ENCODE results near the gene IQGAP3. TPM values are rescaled to one million over a fixed set of nuclear protein-coding genes. Genes with fewer than 3 reads are reported as not detected.

Gene IQGAP3
- total RNA-seq, 1 experiment from 2014 or later = 21.3 TPM

- peak; percentile 50 to 54 for DNase-seq
- Histone ChIP-seq H3K36me3 (no peaks in the 10 kb centered on the region), H3K27me3 (no peaks in the 10 kb centered on the region), H3K9me3 (replicated peaks) (no peaks in the 10 kb centered on the region), H3K4me1 (peaks cover 62% of the 10 kb centered on the region), H3K27ac (no peak overlapping the region), H3K4me3 (peak overlapping the region; percentile 70)
These were observed 73.8 kb downstream of the IQGAP3 start for GRCh38 chr1:156498432-156499193.

DNA sequence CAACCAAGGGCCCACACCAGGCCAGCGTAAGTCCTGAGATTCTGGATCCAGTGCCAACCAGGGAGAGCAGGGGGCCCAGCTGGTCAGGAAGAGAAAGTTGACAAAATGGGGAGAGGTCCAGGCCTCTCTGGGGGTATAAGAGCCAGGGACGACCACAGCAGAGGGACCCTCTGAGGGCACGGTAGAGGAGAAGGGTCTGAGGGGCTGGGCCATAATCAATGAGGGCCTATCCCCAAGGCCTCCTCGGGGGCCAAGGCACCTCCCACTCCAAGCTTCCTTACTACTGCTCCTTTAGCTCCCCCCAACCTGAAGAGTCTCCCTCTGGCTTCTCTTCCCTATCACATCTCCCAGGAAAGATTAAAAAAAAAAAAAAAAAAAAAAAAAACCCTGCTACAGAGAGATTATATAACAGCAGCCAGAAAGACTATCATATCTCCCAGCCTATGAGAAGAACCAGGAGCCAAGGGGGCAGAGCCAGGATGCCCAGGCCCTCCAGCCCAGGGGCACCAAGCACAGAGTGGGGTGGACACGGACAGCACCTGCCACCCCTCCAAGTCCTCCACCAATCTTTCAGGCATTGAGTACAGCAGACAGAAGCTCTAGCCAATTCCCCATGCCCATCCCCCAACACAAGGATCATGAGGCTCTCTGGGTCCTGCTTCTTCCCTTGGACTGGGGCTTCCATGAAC is 74.5 kb downstream of the IQGAP3 start:
- H3K4me3 ChIP-seq = no peak overlapping the region
- H3K4me1 ChIP-seq = peaks cover 62% of the 10 kb centered on the region
- H3K27ac ChIP-seq = no peak overlapping the region
- no peaks in the 10 kb centered on the region for H3K9me3 ChIP-seq (replicated peaks)
- no peak for DNase-seq
- no peaks in the 10 kb centered on the region for H3K27me3 ChIP-seq
- H3K36me3 ChIP-seq = no peaks in the 10 kb centered on the region

DNA sequence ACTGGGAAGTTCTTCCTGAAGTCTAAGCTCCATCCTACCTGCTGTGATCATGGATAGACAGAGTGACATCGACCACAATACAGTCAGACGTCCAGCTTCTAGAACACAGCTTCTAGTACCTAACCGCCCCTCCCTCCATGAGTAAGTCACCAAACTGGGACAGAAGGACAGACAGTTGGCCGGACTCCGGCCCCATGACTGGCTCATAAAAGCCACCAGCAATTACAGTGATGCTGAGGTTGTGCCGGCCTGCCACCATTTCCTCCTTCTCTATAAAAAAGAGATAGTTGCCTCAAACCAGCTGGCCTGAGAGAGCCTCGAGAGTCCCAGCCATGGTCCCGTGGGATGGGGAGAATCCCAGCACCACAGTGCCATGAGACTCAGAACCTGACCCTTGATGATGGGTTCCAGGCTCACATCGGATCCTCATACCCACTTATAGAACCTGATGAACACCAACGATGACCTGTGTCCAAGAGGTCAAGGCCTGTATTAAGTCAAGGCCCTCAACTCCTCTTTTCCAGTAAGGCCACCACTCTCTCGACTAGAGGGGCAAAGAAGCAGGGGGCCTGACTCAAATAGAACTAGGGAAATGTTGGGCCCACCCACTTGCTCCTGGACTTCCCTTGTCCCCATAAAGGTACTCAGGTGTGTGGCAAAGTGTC is 75.2 kb downstream of the IQGAP3 start:
- no peak overlapping the region for H3K4me3 ChIP-seq
- no peaks in the 10 kb centered on the region for H3K36me3 ChIP-seq
- H3K4me1 ChIP-seq = peaks cover 61% of the 10 kb centered on the region
- H3K9me3 ChIP-seq (replicated peaks) = no peaks in the 10 kb centered on the region
- H3K27me3 ChIP-seq = no peaks in the 10 kb centered on the region
- DNase-seq = no peak
- H3K27ac ChIP-seq = peak overlapping the region; percentile 13; the same call in 1 of the 2 replicates

DNA sequence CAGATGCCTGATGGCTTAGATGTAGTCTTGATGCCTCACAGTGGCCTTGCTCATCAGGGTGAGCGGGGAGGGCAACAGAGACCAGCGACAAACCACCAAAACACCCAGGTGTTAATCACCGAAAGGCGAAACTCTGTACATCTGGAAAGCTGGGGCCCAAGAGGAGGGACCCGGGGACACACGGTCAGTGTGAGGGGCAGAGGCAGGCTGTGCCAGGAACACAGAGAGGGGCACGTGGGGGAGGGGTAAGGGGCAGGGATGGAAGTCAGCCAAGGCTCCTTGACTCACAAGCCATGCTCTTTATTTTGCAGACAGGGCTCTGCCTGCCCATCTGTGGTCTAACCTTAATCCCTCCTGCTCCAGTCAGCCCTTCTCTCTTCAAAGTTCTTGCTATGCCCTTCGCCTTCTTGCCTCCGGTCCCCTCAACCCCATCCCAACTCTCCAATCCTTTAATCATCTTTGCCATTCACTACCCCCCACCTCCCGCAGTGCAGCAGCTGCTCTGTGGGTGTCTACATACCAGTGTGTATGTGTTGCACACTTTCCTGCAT is 76.1 kb downstream of the IQGAP3 start:
- Histone ChIP-seq H3K4me3 (no peak overlapping the region), H3K27ac (peak overlapping the region; percentile 33; the same call in 1 of the 2 replicates), H3K4me1 (peaks cover 64% of the 10 kb centered on the region), H3K9me3 (replicated peaks) (no peaks in the 10 kb centered on the region), H3K27me3 (no peaks in the 10 kb centered on the region), H3K36me3 (no peaks in the 10 kb centered on the region)
- DNase-seq = peak; percentile 81 to 87

- Histone ChIP-seq H3K4me3 (no peak overlapping the region), H3K9me3 (replicated peaks) (no peaks in the 10 kb centered on the region), H3K27me3 (no peaks in the 10 kb centered on the region), H3K27ac (peak overlapping the region; percentile 33; the same call in 1 of the 2 replicates), H3K36me3 (no peaks in the 10 kb centered on the region), H3K4me1 (peaks cover 70% of the 10 kb centered on the region)
- DNase-seq = no peak
These were observed 76.8 kb downstream of the IQGAP3 start for GRCh38 chr1:156495401-156496140.

GRCh38 chr1:156494309-156494895 is 78.0 kb downstream of the IQGAP3 start:
- Histone ChIP-seq H3K9me3 (replicated peaks) (no peaks in the 10 kb centered on the region), H3K4me1 (peaks cover 81% of the 10 kb centered on the region), H3K4me3 (no peak overlapping the region), H3K27me3 (no peaks in the 10 kb centered on the region), H3K27ac (no peak overlapping the region), H3K36me3 (no peaks in the 10 kb centered on the region)
- no peak for DNase-seq

GRCh38 chr1:156493742-156494141 is 78.6 kb downstream of the IQGAP3 start:
- DNase-seq = peak in 1 of 2 experiments; percentile 61
- H3K4me1 ChIP-seq = peaks cover 84% of the 10 kb centered on the region
- H3K4me3 ChIP-seq = no peak overlapping the region
- H3K9me3 ChIP-seq (replicated peaks) = no peaks in the 10 kb centered on the region
- H3K27me3 ChIP-seq = no peaks in the 10 kb centered on the region
- no peaks in the 10 kb centered on the region for H3K36me3 ChIP-seq
- no peak overlapping the region for H3K27ac ChIP-seq

DNA sequence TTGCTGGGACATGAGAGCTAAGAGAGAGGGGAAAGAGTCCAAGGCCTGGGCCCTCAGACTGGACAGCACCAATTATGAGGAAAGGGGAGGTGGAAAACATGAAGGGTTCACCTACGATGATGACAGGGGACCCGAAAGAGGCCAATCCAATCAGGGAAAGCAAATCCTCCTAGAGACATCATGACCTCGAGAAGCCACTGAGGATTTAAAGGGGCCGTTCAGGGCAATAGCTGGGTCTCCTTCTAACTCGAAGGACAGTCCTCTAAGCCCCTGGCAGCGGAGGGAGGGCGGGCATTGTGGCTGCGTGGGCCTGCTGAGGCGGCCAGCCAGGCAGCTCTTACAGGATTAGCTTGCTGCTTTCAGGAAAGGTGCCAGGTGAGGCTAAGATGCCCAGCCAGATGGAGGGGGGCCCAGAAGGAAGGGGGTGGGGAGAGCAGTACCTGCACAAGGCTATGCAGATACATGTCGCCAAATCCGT is 79.2 kb downstream of the IQGAP3 start:
- no peaks in the 10 kb centered on the region for H3K27me3 ChIP-seq
- no peaks in the 10 kb centered on the region for H3K9me3 ChIP-seq (replicated peaks)
- no peak overlapping the region for H3K27ac ChIP-seq
- DNase-seq = no peak
- peaks cover 82% of the 10 kb centered on the region for H3K4me1 ChIP-seq
- H3K36me3 ChIP-seq = no peaks in the 10 kb centered on the region
- H3K4me3 ChIP-seq = no peak overlapping the region

DNA sequence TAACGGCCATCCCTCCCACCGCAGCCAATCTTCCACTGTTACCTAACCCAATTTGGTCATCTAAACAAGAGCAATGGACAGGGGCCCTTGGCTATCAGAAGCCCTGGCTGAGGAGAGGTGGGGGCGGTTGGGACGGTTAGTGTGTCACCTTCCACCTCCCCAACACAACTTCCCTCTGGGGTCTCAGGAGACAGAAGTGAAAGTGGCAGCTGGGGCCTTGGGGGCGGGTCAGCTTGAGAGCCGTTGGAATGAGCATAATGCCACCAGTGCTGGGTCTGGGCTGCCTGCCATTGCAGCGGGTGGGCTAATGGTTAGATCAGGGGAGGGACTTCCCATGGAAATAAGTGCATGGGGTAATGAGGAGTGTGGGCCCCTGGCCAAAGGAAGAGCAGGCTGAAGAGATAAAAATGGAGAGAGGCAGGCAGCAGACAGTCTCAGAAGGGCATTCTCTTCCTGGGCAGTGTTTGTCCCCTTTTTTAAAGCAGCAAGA is 79.7 kb downstream of the IQGAP3 start:
- Histone ChIP-seq H3K4me1 (peaks cover 80% of the 10 kb centered on the region), H3K36me3 (no peaks in the 10 kb centered on the region), H3K4me3 (no peak overlapping the region), H3K27me3 (no peaks in the 10 kb centered on the region), H3K9me3 (replicated peaks) (no peaks in the 10 kb centered on the region), H3K27ac (no peak overlapping the region)
- no peak for DNase-seq

DNA sequence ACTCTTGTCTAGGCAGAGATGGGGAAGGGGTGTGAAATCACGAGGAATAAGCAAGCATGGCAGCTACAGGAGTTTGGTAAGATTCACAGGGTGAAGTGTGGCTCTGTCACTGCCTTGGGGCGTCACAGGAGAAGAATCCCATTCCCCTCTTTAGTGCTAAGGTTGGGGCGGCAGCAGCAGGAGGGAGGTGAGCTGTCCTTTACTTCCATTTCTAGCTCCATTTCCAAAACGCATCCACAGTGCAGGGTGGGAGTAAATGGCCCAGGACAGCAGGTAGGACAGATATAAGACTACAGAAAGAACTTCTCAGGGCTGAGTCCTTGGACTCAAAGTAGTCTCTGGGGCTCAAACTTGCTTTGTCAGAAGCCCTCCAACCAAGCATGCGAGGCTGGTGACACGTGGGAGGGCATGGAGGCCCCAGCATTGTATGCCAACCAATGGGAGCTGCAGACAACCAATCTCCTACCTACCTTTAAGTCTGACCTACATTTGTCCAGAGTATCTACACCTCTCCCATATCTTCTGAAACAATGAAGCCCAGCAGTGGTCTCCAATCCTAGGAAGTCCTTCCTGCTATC is 80.3 kb downstream of the IQGAP3 start:
- H3K9me3 ChIP-seq (replicated peaks) = no peaks in the 10 kb centered on the region
- DNase-seq = no peak
- H3K36me3 ChIP-seq = no peaks in the 10 kb centered on the region
- no peak overlapping the region for H3K27ac ChIP-seq
- no peak overlapping the region for H3K4me3 ChIP-seq
- H3K27me3 ChIP-seq = no peaks in the 10 kb centered on the region
- peaks cover 74% of the 10 kb centered on the region for H3K4me1 ChIP-seq

GRCh38 chr1:156491151-156491949 is 81.0 kb downstream of the IQGAP3 start:
- Histone ChIP-seq H3K36me3 (no peaks in the 10 kb centered on the region), H3K27me3 (no peaks in the 10 kb centered on the region), H3K4me3 (no peak overlapping the region), H3K27ac (no peak overlapping the region), H3K9me3 (replicated peaks) (no peaks in the 10 kb centered on the region), H3K4me1 (peaks cover 67% of the 10 kb centered on the region)
- no peak for DNase-seq

GRCh38 chr1:156490401-156491032 is 81.8 kb downstream of the IQGAP3 start:
- Histone ChIP-seq H3K9me3 (replicated peaks) (no peaks in the 10 kb centered on the region), H3K27ac (peak overlapping the region; percentile 19), H3K4me3 (peak overlapping the region; percentile 20; the same call in 1 of the 2 replicates), H3K4me1 (peaks cover 59% of the 10 kb centered on the region), H3K27me3 (no peaks in the 10 kb centered on the region), H3K36me3 (no peaks in the 10 kb centered on the region)
- DNase-seq = peak; percentile 48 to 54

Data from SJCRH30 (cell line).